Esophagus squamous epithelium (tissue), 4 donors: Measurements from ENCODE around the gene GTF2H2C.
"Not testable (repeated sequence)": the region's sequence is repeated elsewhere in the genome, so short reads cannot be mapped to it uniquely, and the experiment has no call there.

Experiments
- POLR2A ChIP-seq, 4 donors: fragments of 450-650 bp; IDR thresholded peaks; one replicate each; pipeline ENCODE4 v1.6.1; 2017; ENCODE audit warnings: antibody characterized with exemption in 4 of 4, mild to moderate bottlenecking in 4 of 4, moderate library complexity in 3 of 4
- TF ChIP-seq, protein P1 (sequence below), 6 experiments: fragments of 450-650 bp in 4 of 6; fragments of 200-600 bp in 2 of 6; sonication (generic) in 2 of 6; IDR thresholded peaks; one replicate each; pipeline ENCODE4 v1.5.1; 2016 to 2019; ENCODE audit warnings: antibody characterized with exemption in 6 of 6, mild to moderate bottlenecking in 4 of 6, moderate library complexity in 4 of 6

DNA sequence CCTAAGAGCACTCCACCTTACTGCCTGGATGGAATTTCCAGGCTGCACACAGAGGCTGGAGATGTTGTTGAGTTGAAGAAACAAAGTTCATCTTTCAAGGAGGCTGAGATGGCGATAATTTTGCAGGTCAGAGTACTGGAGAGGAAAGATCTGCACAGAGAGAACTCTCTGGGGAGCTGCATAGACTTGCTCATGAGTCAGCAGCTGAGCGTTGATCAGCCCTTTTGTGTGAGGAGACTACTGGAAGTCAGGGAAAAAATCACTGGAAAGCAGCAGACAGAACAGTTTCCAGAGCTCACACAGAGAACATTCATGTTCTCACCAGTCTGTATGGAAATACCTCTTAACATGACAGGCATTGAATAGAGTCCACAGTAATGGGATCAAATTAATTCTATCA, 23.4 kb downstream of the GTF2H2C start:
- not testable (repeated sequence) for TF ChIP-seq POLR2A (IDR thresholded peaks at IDR 0.05)
- TF ChIP-seq, protein P1, sequence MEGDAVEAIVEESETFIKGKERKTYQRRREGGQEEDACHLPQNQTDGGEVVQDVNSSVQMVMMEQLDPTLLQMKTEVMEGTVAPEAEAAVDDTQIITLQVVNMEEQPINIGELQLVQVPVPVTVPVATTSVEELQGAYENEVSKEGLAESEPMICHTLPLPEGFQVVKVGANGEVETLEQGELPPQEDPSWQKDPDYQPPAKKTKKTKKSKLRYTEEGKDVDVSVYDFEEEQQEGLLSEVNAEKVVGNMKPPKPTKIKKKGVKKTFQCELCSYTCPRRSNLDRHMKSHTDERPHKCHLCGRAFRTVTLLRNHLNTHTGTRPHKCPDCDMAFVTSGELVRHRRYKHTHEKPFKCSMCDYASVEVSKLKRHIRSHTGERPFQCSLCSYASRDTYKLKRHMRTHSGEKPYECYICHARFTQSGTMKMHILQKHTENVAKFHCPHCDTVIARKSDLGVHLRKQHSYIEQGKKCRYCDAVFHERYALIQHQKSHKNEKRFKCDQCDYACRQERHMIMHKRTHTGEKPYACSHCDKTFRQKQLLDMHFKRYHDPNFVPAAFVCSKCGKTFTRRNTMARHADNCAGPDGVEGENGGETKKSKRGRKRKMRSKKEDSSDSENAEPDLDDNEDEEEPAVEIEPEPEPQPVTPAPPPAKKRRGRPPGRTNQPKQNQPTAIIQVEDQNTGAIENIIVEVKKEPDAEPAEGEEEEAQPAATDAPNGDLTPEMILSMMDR (IDR thresholded peaks at IDR 0.05), result not testable (repeated sequence)
